NCI-H1417 (cell line): ENCODE data around the gene FOXD2.

ENCODE experiments used
- DNase-seq, 3 experiments: peaks; one replicate each; lab custom pipeline; 2025; lab: John Stamatoyannopoulos, UW

Gene FOXD2

GRCh38 chr1:47417170-47418044 lies 20.4 kb upstream of the FOXD2 start:
- no peak for DNase-seq

- DNase-seq = no peak
Observed at GRCh38 chr1:47418122-47418521, 19.7 kb upstream of the FOXD2 start.

- DNase-seq = no peak
Observed at GRCh38 chr1:47418681-47419325, 19.0 kb upstream of the FOXD2 start.

GRCh38 chr1:47420547-47420946 lies 17.3 kb upstream of the FOXD2 start:
- DNase-seq = no peak

GRCh38 chr1:47423872-47424271 lies 14.0 kb upstream of the FOXD2 start:
- DNase-seq = no peak

- DNase-seq = peak; percentile 41 to 72 (median 47)
Observed at GRCh38 chr1:47424336-47424982, 13.4 kb upstream of the FOXD2 start.

GRCh38 chr1:47431534-47431933 lies 6.3 kb upstream of the FOXD2 start:
- no peak for DNase-seq

GRCh38 chr1:47432071-47433036 lies 5.5 kb upstream of the FOXD2 start:
- peak in 2 of 3 experiments; percentile 11 to 33 for DNase-seq

- DNase-seq = no peak
Observed at GRCh38 chr1:47433037-47433421, 4.8 kb upstream of the FOXD2 start.

GRCh38 chr1:47433477-47434050 lies 4.3 kb upstream of the FOXD2 start:
- DNase-seq = no peak

- DNase-seq = no peak
Observed at GRCh38 chr1:47434051-47434842, 3.6 kb upstream of the FOXD2 start.

GRCh38 chr1:47435506-47436303 lies 2.1 kb upstream of the FOXD2 start:
- DNase-seq = no peak

- peak; percentile 70 to 81 (median 79) for DNase-seq
Observed at GRCh38 chr1:47436304-47436978, 1.4 kb upstream of the FOXD2 start.

- DNase-seq = peak in 2 of 3 experiments; percentile 74 to 89
Observed at GRCh38 chr1:47436979-47437446, 831 bp upstream of the FOXD2 start.

GRCh38 chr1:47438165-47439016 lies 547 bp downstream of the FOXD2 start:
- DNase-seq = peak in 2 of 3 experiments; percentile 64 to 72

- DNase-seq = no peak
Observed at GRCh38 chr1:47439017-47439818, 1.4 kb downstream of the FOXD2 start.
